GM21825 (cell line): ENCODE measurements around the gene NAA50.

Source experiments
- ATAC-seq: cut with Tn5 transposase; IDR thresholded peaks from one replicate; pipeline ENCODE4 v1.9.1; 2021; ENCODE audit warnings: mild to moderate bottlenecking, moderate library complexity; ENCODE audit not compliant: unreplicated experiment

NAA50 gene

GRCh38 chr3:113743006-113743630 is 2.9 kb downstream of the NAA50 start:
- no peak for ATAC-seq

GRCh38 chr3:113741620-113742019 is 4.4 kb downstream of the NAA50 start:
- no peak for ATAC-seq

GRCh38 chr3:113741086-113741485 is 5.0 kb downstream of the NAA50 start:
- no peak for ATAC-seq

DNA sequence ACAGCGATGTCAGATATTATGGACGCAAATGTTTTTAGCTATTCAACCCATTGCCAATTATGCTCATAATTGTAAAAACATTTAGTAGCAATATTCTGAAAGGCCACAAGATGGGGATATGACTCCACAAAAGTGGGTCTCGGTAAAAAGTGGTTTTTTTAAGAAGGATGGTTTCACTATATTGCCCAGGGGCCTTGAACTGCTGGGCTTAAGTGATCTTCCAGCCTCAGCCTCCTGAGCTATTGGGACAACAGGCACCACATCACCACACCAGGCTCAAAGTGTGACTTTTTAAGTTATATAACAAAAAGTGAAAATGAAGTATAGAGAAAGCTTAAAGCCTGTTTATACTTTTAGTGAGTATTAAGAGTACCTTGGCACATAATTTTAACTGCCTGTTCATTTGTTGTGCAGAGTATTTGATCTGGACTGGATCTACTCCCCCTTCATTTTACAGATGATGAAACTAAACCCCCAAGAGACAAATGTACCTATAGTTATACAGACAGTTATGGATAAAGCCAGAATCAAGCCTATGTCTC is 9.4 kb downstream of the NAA50 start:
- ATAC-seq: no peak

DNA sequence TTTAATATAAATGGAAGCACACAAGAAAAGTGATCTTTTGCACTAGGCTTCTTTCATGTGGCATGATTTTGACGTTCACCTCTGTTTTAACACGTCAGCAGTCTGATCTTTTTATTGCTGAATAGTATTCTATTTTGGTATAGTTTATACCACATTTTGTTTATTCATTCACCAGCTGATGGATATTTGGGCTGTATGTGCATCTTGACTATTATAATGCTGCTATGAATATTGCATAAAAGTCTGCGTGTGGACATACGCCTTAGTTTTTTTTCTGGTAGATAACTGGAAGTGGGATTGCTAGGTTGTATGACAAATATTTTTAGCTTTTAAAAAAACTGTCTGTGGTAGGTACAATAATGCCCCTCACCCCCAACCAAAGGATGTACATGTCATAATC is 14.4 kb downstream of the NAA50 start:
- ATAC-seq: no peak

DNA sequence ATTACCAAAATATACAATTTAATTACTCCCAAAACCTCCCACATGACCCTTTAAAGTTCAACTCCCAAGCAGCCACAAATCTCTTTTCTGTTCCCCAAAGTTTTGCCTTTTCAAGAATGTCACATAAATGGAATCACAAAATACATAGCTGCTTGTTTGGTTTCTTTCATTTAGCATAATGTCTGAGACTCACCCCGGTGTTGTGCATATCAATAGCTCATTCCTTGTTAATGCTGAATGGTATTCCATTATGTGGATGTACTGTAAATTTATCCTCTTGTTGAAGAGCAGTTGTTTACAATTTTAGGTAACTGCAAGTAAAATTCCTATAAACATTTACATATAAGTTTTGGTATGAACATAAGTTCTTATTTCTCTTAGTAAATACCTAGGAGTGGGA is 15.5 kb downstream of the NAA50 start:
- no peak for ATAC-seq

DNA sequence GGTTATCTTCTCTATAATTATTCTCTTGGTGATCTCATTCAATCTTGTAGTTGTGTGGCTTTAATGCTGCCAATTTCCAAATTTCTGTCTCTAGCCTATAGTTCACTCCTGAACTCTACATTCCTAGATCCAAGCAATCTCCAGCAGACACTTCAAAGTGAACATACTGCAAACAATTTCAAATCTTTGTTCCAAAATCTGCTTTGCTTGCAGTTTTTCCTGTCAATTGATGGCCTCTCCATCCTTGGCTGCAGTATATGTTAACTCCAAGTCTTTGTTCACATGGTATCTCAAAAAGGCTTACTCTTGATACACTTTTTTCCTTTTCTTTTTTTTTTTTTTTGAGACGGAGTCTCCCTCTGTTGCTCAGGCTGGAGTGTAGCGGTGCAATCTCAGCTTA is 17.4 kb downstream of the NAA50 start:
- no peak for ATAC-seq

DNA sequence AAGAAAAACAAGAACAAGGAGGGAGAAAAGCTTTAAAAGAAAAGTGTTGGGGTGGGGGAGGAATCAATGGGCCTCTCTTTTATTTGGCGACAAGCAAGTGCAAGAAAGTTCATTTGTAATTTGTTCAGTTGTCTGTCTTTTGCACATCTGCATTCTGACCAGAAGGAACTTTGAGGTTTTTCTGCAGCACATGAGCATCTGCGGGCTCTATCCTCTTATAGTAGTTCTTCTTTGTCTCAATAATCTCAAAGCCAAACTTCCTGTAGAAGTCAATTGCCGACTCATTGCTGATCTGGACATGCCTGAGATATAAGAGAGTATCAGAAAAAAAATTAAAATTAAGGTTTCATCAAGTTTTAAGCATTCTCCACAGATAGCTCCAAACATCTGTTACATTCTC is 24.4 kb downstream of the NAA50 start:
- no peak for ATAC-seq

DNA sequence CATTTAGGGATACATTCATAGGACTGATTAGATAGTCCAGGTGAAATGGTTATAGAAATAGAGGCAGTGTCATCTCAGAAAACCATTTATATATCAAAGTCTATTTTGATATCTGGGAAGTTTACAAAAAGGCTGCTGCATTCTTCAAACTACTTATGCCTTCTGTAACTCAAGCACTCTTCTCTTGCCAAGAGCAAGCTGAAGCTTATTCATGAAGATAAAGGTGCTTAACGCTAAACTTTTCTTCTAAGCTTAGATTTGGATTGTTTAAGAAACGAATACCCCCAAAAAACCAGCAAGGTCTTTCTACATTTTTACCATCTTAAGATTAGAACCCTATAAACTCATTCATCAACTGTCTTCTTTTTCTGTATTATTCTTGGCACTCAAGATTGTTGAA is 26.3 kb downstream of the NAA50 start:
- no peak for ATAC-seq

DNA sequence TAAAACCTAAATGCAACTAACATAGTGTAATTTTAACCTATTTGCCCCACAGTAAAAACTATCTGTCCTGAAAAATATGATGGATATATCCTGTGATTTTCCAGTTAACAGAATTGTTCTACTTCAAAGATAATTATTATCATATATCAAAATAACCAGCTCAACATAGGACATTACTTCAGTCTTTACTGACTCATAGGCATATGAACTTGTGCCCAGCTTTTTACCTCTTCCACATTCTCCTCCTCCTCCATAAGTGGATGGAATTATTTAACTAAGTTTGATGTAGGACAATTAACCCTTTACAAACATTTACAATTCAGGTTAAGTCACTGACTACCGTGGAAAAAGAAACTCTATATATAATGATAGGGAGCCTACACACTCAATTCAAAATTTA is 26.8 kb downstream of the NAA50 start:
- ATAC-seq: no peak

GRCh38 chr3:113717818-113718217 is 28.2 kb downstream of the NAA50 start:
- ATAC-seq: no peak

GRCh38 chr3:113717308-113717707 is 28.7 kb downstream of the NAA50 start:
- ATAC-seq: no peak

DNA sequence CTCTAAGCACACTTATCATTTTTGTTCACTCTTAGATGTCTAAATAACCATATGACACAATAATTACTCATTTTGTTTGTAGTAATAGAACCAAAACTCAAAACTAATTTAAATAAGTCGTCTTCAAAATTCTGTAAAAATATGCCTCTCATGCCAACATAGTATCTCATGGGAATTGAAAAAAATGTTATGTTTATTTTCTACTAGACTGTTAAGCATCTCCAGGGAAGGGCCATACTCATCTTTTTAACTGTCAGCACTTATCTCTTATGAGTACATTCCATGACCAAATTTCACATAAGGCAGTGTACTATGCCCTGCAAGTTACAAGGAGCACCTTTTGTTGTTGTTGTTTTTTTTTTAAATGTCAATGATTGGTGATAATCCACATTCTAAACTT is 31.3 kb downstream of the NAA50 start:
- no peak for ATAC-seq

GRCh38 chr3:113712129-113712528 is 33.9 kb downstream of the NAA50 start:
- ATAC-seq: no peak

DNA sequence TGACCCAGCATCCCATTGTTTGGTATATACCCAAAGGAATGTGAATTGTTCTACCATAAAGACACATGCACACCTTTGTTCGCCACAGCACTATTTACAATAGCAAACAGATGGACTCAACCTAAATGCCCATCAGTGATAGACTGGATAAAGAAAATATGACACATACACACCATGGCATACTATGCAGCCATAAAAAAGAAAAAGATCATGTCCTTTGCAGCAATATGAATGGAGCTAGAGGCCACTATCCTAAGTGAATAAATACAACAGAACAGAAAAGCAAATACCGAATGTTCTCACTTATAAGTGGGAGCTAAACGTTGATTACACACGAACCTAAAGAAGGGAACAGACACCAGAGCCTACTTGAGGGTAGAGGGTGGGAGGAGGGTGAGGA is 38.2 kb downstream of the NAA50 start:
- ATAC-seq: no peak

DNA sequence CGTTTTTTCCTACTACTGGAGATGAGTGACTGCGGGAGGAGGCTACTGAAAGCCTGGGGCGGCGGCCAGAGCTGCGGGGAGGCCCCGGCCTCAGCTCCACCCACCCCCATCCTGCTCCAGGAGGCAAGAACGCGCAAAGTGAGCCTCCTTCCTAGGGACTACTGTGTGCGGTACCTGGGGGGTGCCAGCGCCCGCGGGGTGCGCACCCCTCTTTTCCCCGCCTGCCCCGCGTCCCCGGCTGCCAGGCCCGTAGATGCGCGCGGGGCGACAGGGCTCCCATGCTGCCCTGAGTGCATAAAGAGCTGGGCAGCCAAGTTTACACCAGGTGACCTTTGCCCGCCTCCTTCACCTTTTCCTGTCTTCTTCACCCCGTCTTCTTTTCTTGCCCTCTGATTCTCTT is 47.1 kb downstream of the NAA50 start:
- ATAC-seq: no peak

DNA sequence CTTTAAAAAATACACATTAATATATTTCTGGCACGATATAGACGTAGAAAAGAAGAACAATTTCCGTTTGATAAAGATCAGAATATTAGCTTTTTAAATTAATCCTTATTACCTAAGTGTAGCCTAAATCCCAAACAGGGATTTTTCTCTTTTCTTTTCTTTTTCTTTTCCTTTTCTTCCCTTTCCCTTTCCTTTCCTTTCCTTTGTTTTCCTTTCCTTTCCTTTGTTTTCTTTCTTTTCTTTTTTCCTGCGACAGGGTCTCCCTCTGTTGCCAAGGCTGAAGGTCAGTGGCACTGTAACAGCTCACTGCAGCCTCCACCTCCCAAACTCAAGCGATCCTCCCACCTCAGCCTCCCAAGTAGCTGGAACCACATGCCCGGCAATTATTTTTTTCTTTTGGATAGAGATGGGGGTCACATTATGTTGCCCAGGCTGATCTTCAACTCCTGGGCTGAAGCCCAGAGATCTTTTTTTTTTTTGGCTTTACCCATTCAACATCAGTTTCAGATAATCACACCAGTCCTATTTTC is 47.8 kb downstream of the NAA50 start:
- no peak for ATAC-seq

- ATAC-seq: no peak
Observed at GRCh38 chr3:113697500-113698090, 48.5 kb downstream of the NAA50 start.

DNA sequence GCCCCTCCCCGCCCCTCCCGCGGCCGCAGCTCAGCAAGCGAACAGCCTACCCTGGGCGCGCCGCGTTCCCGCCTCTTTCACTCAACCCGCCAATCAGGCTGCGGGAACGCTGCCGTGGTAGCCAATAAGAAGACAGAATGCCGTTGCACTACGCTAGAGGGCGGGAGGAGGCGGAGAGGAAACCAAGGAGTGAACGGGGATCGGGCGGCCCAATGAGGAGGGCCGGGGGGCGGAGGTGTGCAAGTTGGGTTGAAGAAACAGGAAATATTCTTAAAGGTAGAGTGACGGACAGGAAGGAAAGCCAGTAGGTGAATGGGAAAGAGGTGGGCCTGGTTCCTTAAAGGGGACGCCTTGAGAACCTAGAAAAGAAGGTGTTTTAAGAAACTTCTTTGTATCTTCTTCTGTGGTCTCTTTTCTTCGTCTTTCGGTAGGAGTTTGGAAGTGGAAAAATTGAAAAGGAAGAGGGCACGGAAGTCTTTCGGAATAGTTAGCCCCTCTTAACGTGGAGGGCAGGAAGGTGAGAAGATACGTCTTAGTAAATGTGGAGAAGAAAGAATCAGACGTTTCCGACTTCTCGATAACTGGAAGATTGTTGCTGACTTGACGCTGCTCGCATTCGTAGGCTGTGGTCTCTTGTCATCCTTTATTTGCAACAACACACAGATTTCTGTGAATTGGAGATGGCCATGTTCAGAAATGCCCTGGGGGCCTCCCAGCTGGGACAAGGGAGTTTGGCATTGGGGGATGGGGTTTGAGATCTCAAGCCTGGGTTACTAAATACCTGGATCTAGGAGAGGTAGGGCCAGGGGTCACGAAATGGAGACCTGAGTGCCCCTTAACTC is 49.2 kb downstream of the NAA50 start:
- ATAC-seq: peak; percentile 93

GRCh38 chr3:113695786-113696645 is 50.0 kb downstream of the NAA50 start, which contains the start of gene USF3:
USF3 (minus strand) TSS chr3:113696642; CDS start chr3:113674878, 21,764 bp downstream.
- peak; percentile 62 for ATAC-seq

- ATAC-seq: no peak
Observed at GRCh38 chr3:113695431-113695785, 50.6 kb downstream of the NAA50 start.
